Mesenteric fat pad (tissue), 1 donor: ENCODE data around the gene ZBTB38. TPM values are rescaled to one million over a fixed set of nuclear protein-coding genes. Genes with fewer than 3 reads are reported as not detected.

Experiments
- DNase-seq: peaks from one replicate; pipeline ENCODE4 v3.0.0-alpha.2; 2020; ENCODE audit warnings: low spot score
- total RNA-seq: library from RNA; stranded (reverse); fragmentation: NEBNext Ultra II Directional; extraction: Animal tissue kit (Norgen Biotek cat#: 25700); gene quantifications from one replicate; pipeline ENCODE4 v1.2.1, GENCODE V29; 2021
- donor health status: DM: yes; HTN: yes; CAD: no.

Gene ZBTB38
- total RNA-seq, 1 donor from 2014 or later, result 75.4 TPM

DNA sequence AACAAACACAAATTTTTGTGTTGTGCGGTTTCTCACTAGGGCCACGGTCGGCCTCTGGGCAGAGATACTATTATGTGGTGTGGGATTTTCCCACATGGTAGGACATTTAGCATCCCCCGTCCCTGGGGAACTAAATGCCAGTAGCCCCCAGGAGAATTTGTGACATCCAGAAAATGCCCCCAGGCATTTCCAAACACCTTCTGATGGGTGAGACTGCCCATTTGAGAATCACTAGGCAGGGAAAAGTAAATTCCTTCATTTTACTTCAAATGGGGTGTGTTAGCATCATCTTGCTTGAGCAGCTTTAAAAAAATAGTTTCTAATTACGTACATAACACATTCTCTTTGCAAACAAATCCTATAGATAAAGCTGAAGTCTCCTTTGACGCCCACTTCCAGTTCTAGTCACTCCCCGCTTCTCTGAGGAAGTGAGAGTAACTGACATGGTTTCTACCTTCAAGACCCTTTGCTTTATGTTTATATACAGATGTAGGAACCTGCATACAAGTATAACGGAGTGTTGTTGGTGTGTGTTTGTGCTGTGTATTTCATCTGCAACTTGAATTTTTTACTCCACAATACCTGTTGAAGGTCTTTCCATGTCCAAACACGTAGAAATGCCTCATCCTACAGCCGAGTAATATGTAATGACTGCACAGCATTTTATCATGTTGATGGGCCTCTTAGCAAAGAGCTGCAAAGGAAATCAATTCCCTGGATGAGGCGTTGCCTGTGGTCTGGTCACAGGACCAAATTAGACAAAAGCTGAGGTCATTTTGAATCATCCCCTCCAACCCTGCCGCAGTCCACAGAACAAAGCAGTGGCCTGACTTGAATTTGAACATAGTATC lies 31.4 kb upstream of the ZBTB38 start:
- no peak for DNase-seq

DNA sequence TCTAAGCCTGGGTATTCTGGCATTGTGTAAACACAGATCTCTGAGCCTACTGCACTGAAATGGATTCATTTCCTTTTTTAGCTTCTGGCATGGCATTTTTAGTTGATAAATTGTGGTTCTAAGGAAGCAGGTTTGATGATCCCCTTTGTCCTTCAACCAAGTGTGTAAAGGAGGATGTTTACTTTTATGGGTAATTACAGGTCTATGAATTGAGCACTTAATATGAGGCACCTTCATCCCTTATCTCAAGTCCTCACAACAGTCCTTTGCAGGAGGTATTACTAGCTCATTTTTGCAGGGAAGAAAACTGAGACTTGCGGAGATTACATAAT lies 30.8 kb upstream of the ZBTB38 start:
- DNase-seq, result no peak

DNA sequence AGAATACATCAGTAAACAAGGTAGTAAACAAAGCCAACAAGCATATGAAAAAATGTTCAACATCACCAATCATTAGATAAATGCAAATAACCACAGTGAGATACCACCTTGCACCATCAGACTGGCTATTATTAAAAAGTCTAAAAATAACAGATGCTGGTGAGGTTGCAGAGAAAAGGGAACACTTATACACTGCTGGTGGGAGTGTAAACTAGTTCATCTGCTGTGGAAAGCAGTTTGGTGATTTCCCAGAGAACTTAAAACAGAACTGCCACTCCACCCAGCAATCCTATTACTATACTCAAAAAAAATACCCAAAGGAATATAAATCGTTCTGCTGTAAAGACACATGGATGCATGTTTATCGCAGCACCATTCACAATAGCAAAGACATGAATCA lies 30.3 kb upstream of the ZBTB38 start:
- no peak for DNase-seq

GRCh38 chr3:141338881-141339280 lies 29.4 kb upstream of the ZBTB38 start:
- no peak for DNase-seq

DNA sequence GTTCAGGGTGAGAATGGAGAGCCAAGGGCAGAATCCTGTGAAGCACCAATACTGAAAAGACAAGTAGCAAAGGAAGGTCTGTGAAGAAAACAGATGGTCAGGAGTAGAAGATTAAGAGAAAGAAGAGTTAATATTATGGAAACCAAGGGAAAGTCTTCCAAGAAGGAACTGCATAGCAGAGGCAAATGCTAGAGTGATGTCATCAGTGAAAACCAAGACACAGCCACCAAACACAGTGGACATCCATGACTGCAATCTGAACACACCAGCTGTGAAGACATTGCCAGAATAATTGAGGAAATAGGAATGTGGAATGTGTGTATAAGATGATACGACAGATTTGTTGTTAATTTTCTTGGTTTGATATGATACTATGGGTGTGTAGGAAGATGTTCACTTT lies 26.8 kb upstream of the ZBTB38 start:
- DNase-seq, result no peak

DNA sequence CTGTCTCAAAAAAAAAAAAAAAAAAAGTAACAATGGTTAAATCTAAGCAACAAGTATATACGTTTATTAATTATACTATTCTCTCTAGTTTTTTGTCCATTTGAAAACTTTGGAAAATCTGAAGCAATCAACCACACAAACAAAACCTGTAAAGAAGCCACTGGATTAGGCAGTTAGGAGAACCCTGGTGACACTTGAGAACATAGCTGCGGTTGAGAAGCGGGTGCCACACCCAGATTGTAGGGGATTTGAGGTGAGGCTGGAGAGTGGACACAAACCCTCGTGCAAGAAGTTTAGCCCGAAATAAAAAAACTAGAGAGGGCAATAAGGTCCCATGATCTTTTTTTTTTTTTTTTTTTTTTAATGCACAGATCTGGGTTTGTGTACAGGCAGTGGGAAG lies 25.9 kb upstream of the ZBTB38 start:
- no peak for DNase-seq

DNA sequence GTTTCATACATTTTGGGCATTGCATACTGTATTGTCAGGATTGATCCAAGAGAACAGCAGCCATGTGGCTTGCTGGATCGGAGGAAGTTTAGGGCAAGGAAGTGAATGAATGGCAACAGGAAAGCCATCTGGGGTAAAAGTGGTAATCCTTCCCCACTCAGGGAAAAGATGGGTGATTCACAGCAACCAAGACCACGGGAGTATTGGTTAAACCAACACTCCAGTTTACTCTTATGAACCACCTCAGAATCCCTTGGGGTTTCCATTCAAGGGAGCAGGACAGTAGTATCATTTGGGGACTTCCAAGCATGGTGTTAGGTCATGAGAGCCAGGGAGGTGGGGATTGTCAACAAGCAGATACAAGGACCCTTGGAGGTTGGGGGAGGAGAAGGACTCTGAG lies 25.2 kb upstream of the ZBTB38 start:
- no peak for DNase-seq

GRCh38 chr3:141343865-141344271 lies 24.4 kb upstream of the ZBTB38 start:
- no peak for DNase-seq

DNA sequence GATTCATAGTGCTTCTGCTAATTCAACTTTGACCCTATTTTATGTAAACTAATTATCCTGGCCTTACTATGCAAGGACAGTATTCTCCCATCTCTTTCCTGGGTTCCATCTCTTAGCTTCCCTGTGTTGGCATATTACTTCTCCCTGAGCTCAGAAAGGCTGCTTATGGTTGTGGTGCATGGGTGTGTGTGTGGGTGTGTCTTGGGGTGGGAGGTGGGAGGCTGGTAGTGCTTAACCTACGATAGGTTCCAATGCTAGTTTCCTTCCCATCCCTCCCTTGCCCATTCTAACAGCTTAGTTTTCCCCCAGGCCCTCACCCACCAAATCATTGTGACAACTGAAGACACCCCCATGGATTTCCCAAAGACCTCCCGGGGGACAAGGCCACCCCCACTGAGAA lies 22.8 kb upstream of the ZBTB38 start:
- DNase-seq, result no peak

- DNase-seq, result no peak
Observed at GRCh38 chr3:141346007-141346406, 22.3 kb upstream of the ZBTB38 start.

- DNase-seq, result no peak
Observed at GRCh38 chr3:141346418-141346817, 21.9 kb upstream of the ZBTB38 start.

DNA sequence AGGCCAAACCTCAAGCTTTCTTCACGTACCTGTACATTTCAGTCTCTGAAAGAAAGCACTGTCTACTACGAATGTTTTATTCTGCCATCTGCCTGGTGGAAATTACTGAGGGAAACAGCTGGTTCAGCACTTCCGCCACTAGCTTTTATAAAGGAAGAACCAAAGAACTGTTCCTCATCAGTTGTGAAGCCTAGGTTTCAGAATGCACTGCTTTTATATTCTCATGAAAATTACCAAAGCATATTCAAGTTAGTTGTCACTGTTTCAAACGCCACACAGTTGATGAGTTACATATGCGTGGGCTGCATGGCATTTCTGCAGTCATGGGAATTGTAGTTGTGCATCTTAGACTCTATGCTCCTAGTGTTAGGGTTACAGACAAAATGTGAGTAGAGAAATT lies 21.5 kb upstream of the ZBTB38 start:
- no peak for DNase-seq

GRCh38 chr3:141348837-141349236 lies 19.5 kb upstream of the ZBTB38 start:
- no peak for DNase-seq

GRCh38 chr3:141349711-141350110 lies 18.6 kb upstream of the ZBTB38 start:
- no peak for DNase-seq

GRCh38 chr3:141350666-141351065 lies 17.6 kb upstream of the ZBTB38 start:
- no peak for DNase-seq

DNA sequence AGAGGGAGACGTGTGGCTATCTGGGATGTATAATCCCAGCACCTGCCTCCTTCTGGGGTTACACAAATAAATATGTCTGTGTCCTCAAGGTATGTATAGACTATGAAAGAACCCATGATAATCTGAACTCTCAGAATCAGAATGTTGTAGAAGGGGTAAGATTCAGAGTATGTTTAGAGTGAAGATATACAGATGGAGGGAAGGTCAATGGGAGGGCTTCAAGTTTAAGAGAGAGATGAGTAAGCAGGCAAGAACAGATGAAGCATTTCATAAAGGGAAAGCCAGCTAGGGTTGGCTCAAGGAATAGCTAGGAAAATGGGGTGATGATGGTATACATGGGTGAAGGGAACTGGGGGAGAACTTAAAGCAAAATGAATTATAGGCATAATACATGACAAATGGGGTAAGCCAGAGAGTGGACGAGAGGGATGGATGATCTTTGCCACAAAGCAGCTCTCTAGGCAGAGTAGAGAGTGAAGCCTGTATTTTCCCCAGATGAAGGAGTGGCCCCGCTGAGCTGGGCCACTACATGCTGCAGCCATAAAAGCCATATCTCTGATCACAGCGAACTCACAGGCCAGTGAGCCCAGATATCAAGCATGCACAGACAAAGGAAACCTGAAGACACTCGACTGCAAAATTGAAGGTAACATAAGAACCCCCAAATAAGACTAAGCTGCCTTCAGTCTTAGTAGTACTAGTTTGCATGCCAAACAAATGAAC lies 15.9 kb upstream of the ZBTB38 start:
- no peak for DNase-seq

DNA sequence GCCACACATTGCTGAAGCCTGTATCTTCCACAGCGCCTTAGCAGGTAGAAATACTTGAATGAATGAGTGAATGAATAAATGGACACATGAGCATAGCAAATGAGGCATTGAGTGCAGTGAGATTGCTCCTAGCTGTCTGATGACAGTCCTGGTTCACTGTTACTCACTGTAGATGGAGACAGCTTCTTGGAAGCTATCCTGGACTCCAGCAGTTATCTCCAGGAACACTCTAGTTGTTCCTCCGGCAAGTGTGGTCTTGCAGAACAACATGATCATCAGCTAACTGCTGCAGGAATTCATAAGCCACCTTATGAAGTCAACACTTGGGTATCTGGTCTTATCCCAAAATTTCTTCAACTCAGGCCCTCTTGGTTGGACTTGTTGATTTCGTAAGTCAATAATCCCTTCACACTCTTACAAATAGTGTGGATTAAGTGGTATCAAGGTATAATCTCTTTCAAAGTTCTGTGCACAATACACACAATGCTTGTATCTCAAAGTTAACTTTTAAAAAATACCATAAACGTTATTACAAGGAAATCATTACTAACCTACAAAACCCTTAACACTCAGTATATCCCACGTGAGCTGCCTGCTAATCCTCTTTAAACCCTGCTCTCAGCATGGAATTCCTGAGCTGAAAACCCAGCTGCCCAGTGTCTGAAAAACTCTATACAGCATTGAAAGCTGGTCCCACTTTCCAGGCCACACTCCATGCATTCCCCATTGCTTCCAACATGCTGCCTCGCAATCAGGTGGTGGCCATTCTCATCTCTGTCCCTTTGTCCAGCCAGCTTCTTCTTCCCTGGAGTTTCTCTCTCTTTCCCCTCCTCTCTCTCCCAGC lies 14.4 kb upstream of the ZBTB38 start:
- DNase-seq, result no peak

- DNase-seq, result no peak
Observed at GRCh38 chr3:141354517-141354916, 13.8 kb upstream of the ZBTB38 start.

GRCh38 chr3:141355242-141355641 lies 13.1 kb upstream of the ZBTB38 start:
- no peak for DNase-seq

DNA sequence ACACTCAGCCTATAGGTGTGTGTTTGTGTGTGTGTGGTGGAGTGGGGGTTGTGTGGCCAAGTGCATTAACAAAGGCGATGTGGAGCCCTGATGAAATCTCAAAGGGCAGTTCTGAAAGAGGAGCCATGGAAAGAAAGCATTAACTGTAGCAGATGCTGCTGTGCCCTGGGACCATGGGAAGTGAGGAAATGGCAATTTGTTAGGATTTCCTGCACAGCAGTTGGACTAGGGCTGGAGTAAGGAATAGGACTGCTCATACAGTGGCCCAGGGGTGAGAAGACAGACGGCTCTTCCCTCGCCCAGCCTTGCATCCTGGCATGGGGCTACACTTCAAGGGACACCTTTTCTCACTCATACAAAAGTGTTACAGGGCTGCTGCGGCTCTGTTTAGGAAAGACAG lies 12.3 kb upstream of the ZBTB38 start:
- no peak for DNase-seq

DNA sequence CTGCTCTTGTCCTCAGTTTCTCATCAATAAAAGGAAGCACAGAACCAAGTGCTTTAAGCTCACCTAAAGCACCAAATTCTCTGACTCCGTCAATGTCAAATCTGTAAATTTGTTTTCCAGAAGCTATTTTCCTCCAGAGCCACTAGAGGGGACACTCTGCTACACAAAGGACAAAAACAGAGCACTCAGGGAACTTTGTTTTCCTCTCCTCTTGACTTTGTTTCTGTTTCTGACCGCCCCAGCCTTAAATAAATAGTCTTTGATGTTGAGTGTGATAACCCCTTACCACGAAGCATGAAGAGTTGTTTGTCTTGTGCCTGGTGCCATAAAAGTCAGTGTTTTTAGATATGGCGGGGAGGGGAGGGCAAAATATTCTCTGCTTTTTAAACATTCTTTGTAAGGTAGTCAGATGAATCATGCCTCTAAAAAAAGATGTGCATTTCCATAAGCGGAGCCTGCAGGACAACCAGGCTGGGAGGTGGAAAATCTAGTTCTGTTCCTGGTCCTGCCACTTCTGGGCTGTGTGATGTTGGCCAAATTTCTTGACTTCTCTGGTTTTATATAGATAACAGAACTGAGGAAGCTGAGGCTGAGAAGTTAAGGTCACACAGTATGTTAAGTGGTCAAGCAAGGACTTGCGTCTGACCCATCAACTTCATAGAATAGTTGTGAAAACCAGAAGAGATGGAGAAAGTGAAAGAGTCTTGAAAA lies 7.3 kb upstream of the ZBTB38 start:
- no peak for DNase-seq
